Keratinocyte (primary cell): ENCODE measurements around the gene NDEL1. TPM values are rescaled to one million over a fixed set of nuclear protein-coding genes. Genes with fewer than 3 reads are reported as not detected.

Experiments used
- DNase-seq: peaks from one replicate; pipeline ENCODE4 v3.0.0-alpha.2; 2011; ENCODE audit warnings: low read depth, missing footprints, low spot score
- FAIRE-seq: peaks from 2 replicates; lab custom pipeline; 2011; peaks lifted over from hg19 to GRCh38; lab: Jason Lieb, UNC
- H2AFZ ChIP-seq: 2 replicates; pipeline ENCODE4 v1.6.0; 2012; ENCODE audit warnings: low read length, control low read depth, inconsistent platforms; ENCODE audit not compliant: control insufficient read depth
- H3K27ac ChIP-seq: 2 replicates; pipeline ENCODE4 v1.5.1; 2011; ENCODE audit warnings: low read length; ENCODE audit not compliant: control insufficient read depth, insufficient read depth
- H3K27me3 ChIP-seq: 3 replicates; pipeline ENCODE4 v1.6.0; 2011; ENCODE audit warnings: low read length; ENCODE audit not compliant: control insufficient read depth, insufficient read depth; ENCODE audit errors: extremely low read depth
- H3K36me3 ChIP-seq, 2 experiments: 2 replicates in 1 of 2; 3 replicates in 1 of 2; pipeline ENCODE4 v1.5.1; 2011; ENCODE audit warnings: low read length in 2 of 2, mild to moderate bottlenecking in 1 of 2; ENCODE audit not compliant: control insufficient read depth in 2 of 2, insufficient read depth in 2 of 2; ENCODE audit errors: extremely low read depth in 1 of 2
- H3K4me1 ChIP-seq: 3 replicates; pipeline ENCODE4 v1.5.1; 2011; ENCODE audit warnings: low read length; ENCODE audit not compliant: control insufficient read depth, insufficient read depth; ENCODE audit errors: extremely low read depth
- H3K4me2 ChIP-seq: 3 replicates; pipeline ENCODE4 v1.6.0; 2011; ENCODE audit warnings: low read depth, low read length; ENCODE audit not compliant: control insufficient read depth, insufficient read depth; ENCODE audit errors: extremely low read depth
- H3K4me3 ChIP-seq, 3 experiments: fragments of 200-600 bp in 1 of 3; sonication (generic) in 1 of 3; 2 replicates in 2 of 3; 3 replicates in 1 of 3; pipeline ENCODE4 v1.5.1; 2011 to 2016; ENCODE audit warnings: low read length in 3 of 3, mild to moderate bottlenecking in 3 of 3, control low read depth in 2 of 3, inconsistent platforms in 1 of 3, low read depth in 1 of 3, mixed read lengths in 1 of 3, mixed run types in 1 of 3, moderate library complexity in 1 of 3; ENCODE audit not compliant: control insufficient read depth in 2 of 3, insufficient read depth in 2 of 3; ENCODE audit errors: extremely low read depth in 1 of 3
- H3K79me2 ChIP-seq: 2 replicates; pipeline ENCODE4 v1.6.0; 2012; ENCODE audit warnings: low read length; ENCODE audit not compliant: control insufficient read depth, insufficient read depth
- H3K9ac ChIP-seq: 3 replicates; pipeline ENCODE4 v1.6.0; 2011; ENCODE audit warnings: low read length; ENCODE audit not compliant: control insufficient read depth, insufficient read depth; ENCODE audit errors: extremely low read depth
- H3K9me1 ChIP-seq: 3 replicates; pipeline ENCODE4 v1.6.0; 2011; ENCODE audit warnings: low read length; ENCODE audit not compliant: control insufficient read depth, insufficient read depth; ENCODE audit errors: extremely low read depth
- H3K9me3 ChIP-seq: 2 replicates; pipeline ENCODE4 v1.5.1; 2012; ENCODE audit warnings: low read depth, low read length; ENCODE audit not compliant: control insufficient read depth
- H4K20me1 ChIP-seq: 3 replicates; pipeline ENCODE4 v1.6.0; 2011; ENCODE audit warnings: low read length; ENCODE audit not compliant: control insufficient read depth, insufficient read depth; ENCODE audit errors: extremely low read depth
- CTCF ChIP-seq, 3 experiments: IDR thresholded peaks in 1 of 3; conservative IDR thresholded peaks in 1 of 3; optimal IDR thresholded peaks in 1 of 3; 2 replicates in 2 of 3; 3 replicates in 1 of 3; pipeline versions ENCODE3 to v1.5.1; 2011; ENCODE audit warnings: low read length in 3 of 3, mild to moderate bottlenecking in 3 of 3, moderate library complexity in 2 of 3, control low read depth in 1 of 3, inconsistent platforms in 1 of 3; ENCODE audit not compliant: insufficient read depth in 2 of 3; ENCODE audit errors: extremely low read depth in 1 of 3
- EZH2 ChIP-seq: IDR thresholded peaks from one replicate; pipeline ENCODE4 v1.6.1; 2012; ENCODE audit warnings: inconsistent platforms, mild to moderate bottlenecking, low read length, moderate library complexity
- dilution Hi-C: fragments of 300-500 bp; cut with MboI; formaldehyde crosslinking; loops from one replicate; pipeline ENCODE4 v1.7.0; 2020; ENCODE audit warnings: low sequenced_read_pairs; ENCODE audit not compliant: extremely low pct_ligation_motif_present
- polyA plus RNA-seq, 5 experiments: library from polyadenylated mRNA; depleted of rRNA in 3 of 5; stranded (reverse) in 3 of 5; stranded (forward) in 1 of 5; unstranded in 1 of 5; fragments of >200 nt; gene quantifications; 1 replicate in 1 of 5; 2 replicates in 3 of 5; 3 replicates in 1 of 5; pipeline versions ENCODE4 v1.2.1 to v1.2.3, GENCODE V29; 2011 to 2012; ENCODE audit warnings: missing spikeins in 2 of 5, low read depth in 1 of 5, low replicate concordance in 1 of 5

NDEL1 gene
- polyA plus RNA-seq, 1 donor (not counting 4 experiments of a cell fraction or from before 2014, with no cell fraction given): 76.8 TPM

GRCh38 chr17:8488901-8489300, 53.2 kb downstream of the NDEL1 start:
- H3K79me2 ChIP-seq: no peaks in the 10 kb centered on the region
- H3K9me3 ChIP-seq: no peaks in the 10 kb centered on the region
- no peaks in the 10 kb centered on the region for H3K9me1 ChIP-seq
- TF ChIP-seq EZH2: no peak
- TF ChIP-seq CTCF (optimal IDR thresholded peaks at IDR 0.05 in 1 of 3, IDR thresholded peaks at IDR 0.05 in 1 of 3, conservative IDR thresholded peaks at IDR 0.05 in 1 of 3; ENCODE audit: extremely low read depth in 1 of 3, insufficient read depth in 2 of 3, low read length in 3 of 3): peak in 1 of 3 experiments; percentile 33
- dilution Hi-C loops: no loop called here
- no peaks in the 10 kb centered on the region for H3K4me1 ChIP-seq
- H3K36me3 ChIP-seq: peaks cover 13 to 15% of the 10 kb centered on the region in 2 experiments
- no peak overlapping the region for H3K4me2 ChIP-seq
- H2AFZ ChIP-seq: no peak overlapping the region
- no peaks in the 10 kb centered on the region for H4K20me1 ChIP-seq
- DNase-seq (no peak), FAIRE-seq (peak; percentile 5)
- no peak overlapping the region for H3K27ac ChIP-seq
- H3K27me3 ChIP-seq: no peaks in the 10 kb centered on the region
- H3K9ac ChIP-seq: no peak overlapping the region
- no peak overlapping the region for H3K4me3 ChIP-seq

- H3K4me1 ChIP-seq: no peaks in the 10 kb centered on the region
- TF ChIP-seq CTCF (optimal IDR thresholded peaks at IDR 0.05 in 1 of 3, IDR thresholded peaks at IDR 0.05 in 1 of 3, conservative IDR thresholded peaks at IDR 0.05 in 1 of 3; ENCODE audit: extremely low read depth in 1 of 3, insufficient read depth in 2 of 3, low read length in 3 of 3) (no peak), EZH2 (no peak)
- no peaks in the 10 kb centered on the region for H3K9me3 ChIP-seq
- no peak for DNase-seq
- no peak overlapping the region for H3K4me3 ChIP-seq
- H3K27me3 ChIP-seq: no peaks in the 10 kb centered on the region
- H3K4me2 ChIP-seq: no peak overlapping the region
- dilution Hi-C loops: no loop called here
- H2AFZ ChIP-seq: no peak overlapping the region
- no peak overlapping the region for H3K27ac ChIP-seq
- H4K20me1 ChIP-seq: no peaks in the 10 kb centered on the region
- H3K9me1 ChIP-seq: no peaks in the 10 kb centered on the region
- no peak overlapping the region for H3K9ac ChIP-seq
- no peak for FAIRE-seq
- no peaks in the 10 kb centered on the region for H3K79me2 ChIP-seq
- H3K36me3 ChIP-seq: peaks cover 15 to 17% of the 10 kb centered on the region in 2 experiments
Observed at GRCh38 chr17:8489841-8490240, 54.2 kb downstream of the NDEL1 start.
